Upper lobe of left lung (tissue), 6 donors: ENCODE data around the gene LEKR1. TPM values are rescaled to one million over a fixed set of nuclear protein-coding genes. Genes with fewer than 3 reads are reported as not detected.
A peak's percentile ranks its signal among the peaks of the same experiment; 100 is the strongest.

Experiments
- ATAC-seq, 2 donors: fragments of 200-7000 bp; cut with Tn5 transposase; one replicate each; pipeline ENCODE4 v1.9.1; 2022; ENCODE audit warnings: mild to moderate bottlenecking in 2 of 2, moderate library complexity in 2 of 2; ENCODE audit not compliant: low FRiP score in 2 of 2
- DNase-seq, 2 donors: peaks; one replicate each; pipeline ENCODE4 v3.0.0-alpha.2; 2019 to 2020
- H3K27ac ChIP-seq, 4 donors: fragments of 200-600 bp; sonication (generic); one replicate each; pipeline ENCODE4 v1.5.1; 2016 to 2019
- H3K27me3 ChIP-seq, 4 donors: fragments of 200-600 bp; sonication (generic); one replicate each; pipeline ENCODE4 v1.5.1; 2017 to 2019
- H3K36me3 ChIP-seq, 4 donors: fragments of 200-600 bp; sonication (generic); one replicate each; pipeline ENCODE4 v1.5.1; 2016 to 2019
- H3K4me1 ChIP-seq, 4 donors: fragments of 200-600 bp; sonication (generic); one replicate each; pipeline ENCODE4 v1.5.1; 2018 to 2019
- H3K4me3 ChIP-seq, 4 donors: fragments of 200-600 bp; sonication (generic); one replicate each; pipeline ENCODE4 v1.5.1; 2017 to 2019; ENCODE audit warnings: mild to moderate bottlenecking in 2 of 4, moderate library complexity in 1 of 4
- H3K9me3 ChIP-seq, 4 donors: fragments of 200-600 bp; sonication (generic); one replicate each; pipeline ENCODE4 v1.5.1; 2018 to 2019
- EP300 ChIP-seq, 4 donors: sonication (generic); formaldehyde crosslinking; IDR thresholded peaks; one replicate each; pipeline ENCODE4 v1.5.1; 2017; ENCODE audit warnings: antibody characterized with exemption in 4 of 4, control low read depth in 2 of 4
- POLR2A ChIP-seq, 4 donors: fragments of 450-650 bp; IDR thresholded peaks; one replicate each; pipeline ENCODE4 v1.5.1; 2016 to 2017; ENCODE audit warnings: antibody characterized with exemption in 4 of 4, mild to moderate bottlenecking in 2 of 4
- POLR2AphosphoS5 ChIP-seq, 2 donors: sonication (generic); formaldehyde crosslinking; IDR thresholded peaks; one replicate each; pipeline ENCODE4 v1.5.1; 2017; ENCODE audit warnings: antibody characterized with exemption in 2 of 2
- WGBS, 2 donors: methylation state at CpG; one replicate each; pipeline ENCODE4 v1.1.5; 2017 to 2018; 5-methylcytosine and 5-hydroxymethylcytosine counted together
- total RNA-seq, 6 donors: library from RNA; depleted of rRNA in 4 of 6; stranded (reverse); fragments of >200 nt in 4 of 6; gene quantifications; one replicate each; pipeline versions ENCODE4 v1.1.0 to v1.2.1, GENCODE V29; 2016 to 2021
- TF ChIP-seq, protein P1 (sequence below), 6 experiments: fragments of 450-650 bp in 4 of 6; fragments of 200-600 bp in 2 of 6; sonication (generic) in 2 of 6; IDR thresholded peaks; one replicate each; pipeline ENCODE4 v1.5.1; 2016 to 2019; ENCODE audit warnings: antibody characterized with exemption in 6 of 6
- donor health status: DM: no; HTN: no; CAD: no; lungs with moderate emphysema.
- donor health status: DM: no; HTN: yes; CAD: no; lungs with severe emphysema.

Gene LEKR1
- total RNA-seq, 6 donors from 2014 or later, result 1.0 to 9.1 (median 2.2) TPM

DNA sequence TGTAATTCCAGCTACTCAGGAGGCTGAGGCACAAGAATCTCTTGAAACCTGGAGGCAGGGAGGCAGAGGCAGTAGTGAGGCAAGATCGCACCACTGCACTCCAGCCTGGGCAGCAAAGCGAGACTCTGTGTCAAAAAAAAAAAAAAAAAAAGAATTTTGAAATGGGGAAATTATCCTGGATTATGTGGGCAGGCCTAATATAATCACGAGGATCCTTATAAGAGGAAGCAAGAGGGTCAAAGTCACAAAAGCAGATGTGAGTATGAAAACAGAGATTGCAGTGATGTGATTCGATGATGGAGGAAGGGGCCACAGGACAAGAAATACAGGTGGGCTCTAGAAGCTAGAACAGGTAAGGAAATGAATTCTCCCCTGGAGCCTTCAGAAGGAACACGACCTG lies 159.6 kb downstream of the LEKR1 start:
- peak in 1 of 2 donors; percentile 65 for ATAC-seq
- WGBS, 2 donors, result 76 to 80% methylated on average over 5 of the region's 5 CpGs

DNA sequence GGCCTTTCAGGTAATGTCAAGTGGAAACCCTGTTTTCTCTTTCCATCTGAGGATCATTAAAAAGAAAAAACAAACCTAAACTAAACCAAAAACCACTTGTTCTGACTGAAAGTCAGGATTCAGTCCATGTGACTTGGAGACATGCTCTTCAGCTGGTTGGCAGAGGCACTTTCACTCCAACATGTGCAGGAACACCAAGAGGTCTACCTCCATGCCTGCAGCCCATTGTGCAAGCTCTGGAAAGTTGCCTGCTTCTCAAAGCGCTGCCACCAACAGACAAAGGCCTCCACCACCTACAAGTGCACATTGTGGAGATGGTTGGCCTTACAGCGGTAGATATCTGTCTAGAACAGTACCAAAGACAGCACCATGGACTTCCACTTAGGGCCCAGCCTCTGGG lies 161.8 kb downstream of the LEKR1 start:
- Histone ChIP-seq H3K27me3 (no peaks in the 10 kb centered on the region), H3K36me3 (no peaks in the 10 kb centered on the region), H3K27ac (no peak overlapping the region), H3K4me1 (no peaks in the 10 kb centered on the region), H3K9me3 (no peaks in the 10 kb centered on the region), H3K4me3 (no peak overlapping the region)
- ATAC-seq (no peak), DNase-seq (no peak)
- 90 to 100% methylated on average over 1 to 2 of the region's 2 CpGs for WGBS, 2 donors
- no peak for TF ChIP-seq EP300 (IDR thresholded peaks at IDR 0.05)
- TF ChIP-seq, protein P1, sequence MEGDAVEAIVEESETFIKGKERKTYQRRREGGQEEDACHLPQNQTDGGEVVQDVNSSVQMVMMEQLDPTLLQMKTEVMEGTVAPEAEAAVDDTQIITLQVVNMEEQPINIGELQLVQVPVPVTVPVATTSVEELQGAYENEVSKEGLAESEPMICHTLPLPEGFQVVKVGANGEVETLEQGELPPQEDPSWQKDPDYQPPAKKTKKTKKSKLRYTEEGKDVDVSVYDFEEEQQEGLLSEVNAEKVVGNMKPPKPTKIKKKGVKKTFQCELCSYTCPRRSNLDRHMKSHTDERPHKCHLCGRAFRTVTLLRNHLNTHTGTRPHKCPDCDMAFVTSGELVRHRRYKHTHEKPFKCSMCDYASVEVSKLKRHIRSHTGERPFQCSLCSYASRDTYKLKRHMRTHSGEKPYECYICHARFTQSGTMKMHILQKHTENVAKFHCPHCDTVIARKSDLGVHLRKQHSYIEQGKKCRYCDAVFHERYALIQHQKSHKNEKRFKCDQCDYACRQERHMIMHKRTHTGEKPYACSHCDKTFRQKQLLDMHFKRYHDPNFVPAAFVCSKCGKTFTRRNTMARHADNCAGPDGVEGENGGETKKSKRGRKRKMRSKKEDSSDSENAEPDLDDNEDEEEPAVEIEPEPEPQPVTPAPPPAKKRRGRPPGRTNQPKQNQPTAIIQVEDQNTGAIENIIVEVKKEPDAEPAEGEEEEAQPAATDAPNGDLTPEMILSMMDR (IDR thresholded peaks at IDR 0.05), result no peak

More for the DNA sequence above, 159.6 kb downstream of the LEKR1 start:
- no peak for DNase-seq
- TF ChIP-seq EP300 (IDR thresholded peaks at IDR 0.05) (no peak), POLR2AphosphoS5 (IDR thresholded peaks at IDR 0.05) (no peak), POLR2A (IDR thresholded peaks at IDR 0.05) (no peak)
- TF ChIP-seq, protein P1 (IDR thresholded peaks at IDR 0.05), result no peak
- Histone ChIP-seq H3K27ac (no peak overlapping the region), H3K36me3 (no peaks in the 10 kb centered on the region), H3K27me3 (no peaks in the 10 kb centered on the region), H3K4me1 (no peaks in the 10 kb centered on the region), H3K9me3 (no peaks in the 10 kb centered on the region), H3K4me3 (no peak overlapping the region)

DNA sequence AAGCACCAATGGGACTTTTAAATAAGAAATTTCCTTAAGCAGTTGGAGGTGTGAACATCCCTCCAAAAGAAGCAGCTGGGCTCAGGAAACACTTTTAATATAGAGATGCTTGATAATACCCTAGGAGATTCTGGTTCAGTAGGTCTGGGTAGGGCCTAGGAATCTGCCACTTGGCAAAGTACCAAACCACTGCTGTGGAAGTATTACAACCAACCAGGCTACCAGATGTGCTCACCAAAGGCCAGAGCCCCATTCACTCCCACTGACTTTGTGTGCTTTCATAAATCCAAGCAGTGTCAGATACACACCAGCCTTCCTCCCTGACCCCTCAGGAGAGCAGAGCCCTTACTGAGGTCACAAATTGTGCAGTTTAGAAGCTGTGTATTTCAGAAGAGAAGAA lies 171.2 kb downstream of the LEKR1 start:
- TF ChIP-seq EP300 (IDR thresholded peaks at IDR 0.05) (no peak), POLR2AphosphoS5 (IDR thresholded peaks at IDR 0.05) (no peak), POLR2A (IDR thresholded peaks at IDR 0.05) (no peak)
- TF ChIP-seq, protein P1 (IDR thresholded peaks at IDR 0.05), result no peak
- H3K4me1 ChIP-seq, result no peaks in the 10 kb centered on the region
- no peaks in the 10 kb centered on the region for H3K36me3 ChIP-seq
- no peak overlapping the region for H3K27ac ChIP-seq
- no peaks in the 10 kb centered on the region for H3K9me3 ChIP-seq
- H3K27me3 ChIP-seq, result no peaks in the 10 kb centered on the region
- no peak overlapping the region for H3K4me3 ChIP-seq
- DNase-seq (no peak), ATAC-seq (no peak)

DNA sequence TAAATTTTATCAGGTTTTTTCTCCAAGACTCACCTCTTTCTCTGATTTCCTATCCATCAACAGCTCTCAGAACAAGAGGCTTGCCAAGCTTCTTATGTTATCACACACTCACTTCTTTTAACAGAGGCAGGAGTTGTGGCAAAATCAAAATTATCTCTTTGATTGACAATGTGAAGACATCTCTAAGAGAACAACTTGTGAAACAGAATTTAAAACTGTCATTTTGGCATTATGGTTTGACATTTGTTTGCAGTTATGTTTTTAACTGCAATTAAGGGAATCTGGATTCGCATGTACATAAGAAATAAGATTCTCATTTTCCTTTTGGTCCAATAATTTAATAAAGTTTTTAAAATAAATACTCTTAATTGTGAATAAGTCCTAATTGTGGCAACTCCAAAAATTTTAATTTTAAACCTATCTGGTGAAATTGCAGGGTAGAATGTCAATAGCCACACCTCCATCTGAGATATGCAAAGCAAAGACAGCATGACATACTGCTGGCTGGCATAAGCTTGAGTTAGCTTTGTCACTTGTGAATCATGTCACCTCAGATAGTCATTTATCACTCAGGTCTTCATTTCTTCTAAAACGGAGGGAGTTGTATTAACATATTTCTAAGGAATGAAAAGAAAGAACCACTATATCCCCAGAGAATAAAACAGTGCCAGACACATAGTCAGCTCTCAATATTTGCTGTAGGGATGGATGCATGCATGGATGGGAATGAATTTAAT lies 175.2 kb downstream of the LEKR1 start:
- no peak for TF ChIP-seq POLR2AphosphoS5 (IDR thresholded peaks at IDR 0.05)
- DNase-seq, result no peak
- Histone ChIP-seq H3K27ac (no peak overlapping the region), H3K9me3 (no peaks in the 10 kb centered on the region), H3K27me3 (no peaks in the 10 kb centered on the region), H3K4me3 (no peak overlapping the region), H3K36me3 (no peaks in the 10 kb centered on the region), H3K4me1 (no peaks in the 10 kb centered on the region)
- 74 to 78% methylated on average over 2 of the region's 2 CpGs for WGBS, 2 donors
- no peak for ATAC-seq

DNA sequence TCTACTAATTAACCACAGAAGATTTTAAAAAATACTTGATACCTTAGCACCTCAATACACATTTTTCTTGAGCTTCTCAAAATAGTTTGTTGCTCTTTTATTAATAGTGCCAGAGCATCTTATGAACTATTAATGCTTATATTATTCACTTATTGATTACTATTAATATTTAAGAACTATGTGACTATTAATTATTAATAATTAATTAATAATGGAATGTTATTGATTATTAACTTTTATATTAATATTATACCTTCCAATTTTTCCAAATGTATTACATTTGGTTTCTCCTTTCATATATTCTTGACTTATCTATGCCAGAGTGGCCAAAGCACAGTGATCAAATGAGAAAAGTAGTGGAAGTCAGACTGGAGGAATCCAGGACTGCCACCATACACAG lies 195.5 kb downstream of the LEKR1 start:
- Histone ChIP-seq H3K4me3 (no peak overlapping the region), H3K4me1 (no peaks in the 10 kb centered on the region), H3K27me3 (no peaks in the 10 kb centered on the region), H3K9me3 (no peaks in the 10 kb centered on the region), H3K27ac (no peak overlapping the region), H3K36me3 (no peaks in the 10 kb centered on the region)
- ATAC-seq (no peak), DNase-seq (no peak)
- TF ChIP-seq, protein P1 (IDR thresholded peaks at IDR 0.05), result no peak
- TF ChIP-seq POLR2AphosphoS5 (IDR thresholded peaks at IDR 0.05) (no peak), POLR2A (IDR thresholded peaks at IDR 0.05) (no peak), EP300 (IDR thresholded peaks at IDR 0.05) (no peak)
